GM08714 (cell line): ENCODE measurements around the gene KRTAP12-3.
"Not testable (repeated sequence)": the region's sequence is repeated elsewhere in the genome, so short reads cannot be mapped to it uniquely, and the experiment has no call there.

Source experiments
- H3K4me3 ChIP-seq: fragments of 200-500 bp; sonication (Bioruptor generic); 2 replicates; pipeline ENCODE4 v1.5.1; 2014; ENCODE audit warnings: mild to moderate bottlenecking, low read length, inconsistent platforms
- ZNF274 ChIP-seq: IDR thresholded peaks from 2 replicates; pipeline ENCODE4 v1.6.1; 2012; ENCODE audit warnings: mild to moderate bottlenecking, low read depth, low read length

The KRTAP12-3 gene

DNA sequence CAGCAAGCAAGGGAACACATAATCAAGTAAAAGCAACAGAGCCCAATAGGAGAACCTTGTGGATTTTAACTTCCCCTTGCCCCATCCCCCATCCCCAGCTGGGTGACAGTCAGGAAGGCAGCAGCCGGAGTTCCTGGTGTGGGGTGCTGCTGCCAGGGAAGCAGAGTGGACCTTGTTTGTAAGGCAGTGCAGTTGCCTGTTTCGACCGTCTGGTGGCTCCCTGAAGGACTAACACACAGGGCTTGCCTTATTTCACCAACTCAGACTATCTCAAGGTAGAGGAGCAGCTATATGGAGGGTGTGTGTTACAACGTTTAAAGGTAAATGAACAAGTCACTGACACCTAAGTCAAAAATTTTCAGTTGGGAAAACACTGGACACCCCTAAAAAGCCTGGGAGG lies 39.2 kb upstream of the KRTAP12-3 start:
- H3K4me3 ChIP-seq = no peak overlapping the region
- TF ChIP-seq ZNF274 = no peak

DNA sequence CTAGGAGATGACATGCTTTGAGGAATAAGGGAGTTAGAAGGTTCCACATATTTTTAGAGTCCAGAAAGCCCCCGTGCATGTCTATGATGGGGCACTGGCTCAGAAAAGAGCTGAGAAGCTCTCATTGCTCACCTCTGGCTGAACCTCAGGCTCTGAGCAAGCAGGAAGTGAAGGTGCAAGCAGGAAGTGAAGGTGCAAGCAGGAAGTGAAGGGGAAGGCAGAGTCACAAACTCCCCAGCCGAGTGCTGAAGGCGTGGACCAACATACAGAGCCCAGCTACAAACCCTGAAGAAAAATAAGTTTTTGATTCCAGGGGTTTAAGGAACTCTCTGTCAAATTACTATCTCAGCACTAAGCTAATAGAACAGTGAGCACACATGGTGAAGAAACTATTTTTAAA lies 38.8 kb upstream of the KRTAP12-3 start:
- no peak overlapping the region for H3K4me3 ChIP-seq
- TF ChIP-seq ZNF274 = no peak

DNA sequence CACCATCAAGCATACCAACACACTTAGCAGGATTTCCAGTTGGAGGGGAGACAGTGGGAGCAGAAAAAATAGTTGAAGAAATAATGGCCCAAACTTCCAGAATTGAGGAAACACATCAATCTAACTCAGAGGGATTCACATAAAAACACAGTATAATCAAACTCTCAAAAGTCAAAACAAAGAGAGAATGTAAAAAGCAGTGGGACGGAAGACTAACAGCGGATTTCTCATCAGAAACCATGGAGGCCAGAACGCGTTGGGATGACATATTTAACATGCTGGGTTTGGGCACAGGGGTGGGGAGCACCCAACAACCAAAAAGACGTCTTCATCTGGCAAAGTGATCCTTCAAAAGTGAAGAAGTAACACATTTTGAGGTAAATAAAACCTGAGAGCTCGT lies 37.8 kb upstream of the KRTAP12-3 start:
- H3K4me3 ChIP-seq = no peak overlapping the region
- TF ChIP-seq ZNF274 = no peak

DNA sequence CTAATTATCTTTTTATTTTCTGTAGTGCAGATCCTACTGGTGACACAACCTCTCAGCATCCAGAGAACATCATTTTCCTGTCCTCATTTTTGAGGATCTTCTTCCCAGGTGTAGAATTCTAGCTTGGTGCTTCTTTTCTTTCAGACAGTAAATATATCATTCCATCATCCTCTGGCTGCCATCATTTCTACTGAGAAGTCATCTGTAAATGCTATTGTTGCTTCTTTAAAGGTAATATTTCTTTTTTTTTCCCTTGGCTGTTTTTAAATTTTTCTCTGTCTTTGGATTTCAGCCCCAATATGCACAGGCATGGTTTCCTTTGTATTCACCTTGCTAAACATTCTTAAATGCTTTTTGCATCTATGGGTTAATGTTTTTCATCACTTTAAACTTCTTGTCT lies 34.2 kb upstream of the KRTAP12-3 start:
- H3K4me3 ChIP-seq = no peak overlapping the region
- TF ChIP-seq ZNF274 = no peak

DNA sequence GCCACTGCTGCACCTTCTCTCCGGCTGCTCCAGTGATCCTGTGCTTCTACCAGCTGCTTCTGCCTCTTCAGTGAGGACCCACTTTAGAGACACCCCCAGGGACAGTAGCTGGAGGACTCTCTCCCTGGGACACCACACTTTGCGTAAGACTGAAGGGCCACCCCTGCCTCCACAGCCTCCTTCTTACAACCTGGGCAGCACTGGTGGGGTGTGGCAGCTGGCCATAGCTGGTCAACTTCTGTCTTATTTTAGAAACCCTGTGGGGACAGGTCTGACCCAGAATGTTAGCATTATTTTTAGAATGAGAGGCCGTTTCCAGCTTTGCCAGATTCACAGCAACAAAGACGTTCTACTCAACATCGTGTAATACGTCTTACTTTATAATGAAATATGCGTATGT lies 32.0 kb upstream of the KRTAP12-3 start:
- H3K4me3 ChIP-seq = no peak overlapping the region
- TF ChIP-seq ZNF274 = no peak

DNA sequence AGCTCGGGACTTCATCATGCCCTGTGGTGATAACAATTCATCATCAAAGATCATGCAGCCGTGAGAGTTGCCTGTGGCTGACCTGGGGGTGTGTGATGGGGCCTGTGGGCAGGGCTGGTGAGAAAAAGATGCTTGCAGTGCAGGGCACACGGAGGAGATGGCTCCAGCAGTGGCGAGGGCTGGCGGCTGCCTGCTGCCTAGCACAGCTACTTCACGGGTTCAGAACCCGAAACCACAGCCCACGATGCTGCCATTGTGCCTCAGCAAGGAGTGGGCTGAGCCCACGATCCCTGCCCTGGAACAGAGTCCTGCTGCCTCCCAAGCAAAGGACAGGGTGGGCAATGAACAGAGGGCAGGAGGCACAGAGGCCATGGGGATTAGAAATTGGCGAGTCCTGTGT lies 31.5 kb upstream of the KRTAP12-3 start:
- TF ChIP-seq ZNF274 = no peak
- H3K4me3 ChIP-seq = no peak overlapping the region

DNA sequence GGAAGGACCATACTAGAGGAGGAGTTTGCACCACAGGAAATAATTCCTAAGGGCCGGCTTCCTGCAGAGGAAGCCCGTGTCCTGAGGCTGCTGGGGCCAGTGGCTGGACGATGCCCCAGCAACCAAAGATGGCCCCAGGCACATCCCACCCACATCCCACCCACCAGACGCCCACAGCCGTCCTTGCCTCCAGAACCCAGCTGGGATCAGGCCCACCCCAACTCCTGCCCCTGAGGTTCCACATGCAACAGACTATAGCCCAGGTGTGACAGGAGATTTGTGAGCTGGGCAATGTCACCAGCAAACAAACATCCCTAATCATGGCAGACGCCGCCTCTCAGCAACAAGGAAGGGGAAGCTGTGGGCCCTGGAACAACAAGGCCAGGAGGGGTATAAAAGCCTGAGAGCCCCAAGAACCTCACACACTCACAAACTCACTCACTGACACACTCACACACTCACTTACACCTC lies 31.0 kb upstream of the KRTAP12-3 start, which contains the start of gene KRTAP10-9:
KRTAP10-9 (plus strand) TSS at position 421 of the 471 bp plus-strand sequence. CDS start 79 bp downstream, outside the sequence.
- TF ChIP-seq ZNF274 = no peak
- H3K4me3 ChIP-seq = no peak within 1 kb of the TSS

DNA sequence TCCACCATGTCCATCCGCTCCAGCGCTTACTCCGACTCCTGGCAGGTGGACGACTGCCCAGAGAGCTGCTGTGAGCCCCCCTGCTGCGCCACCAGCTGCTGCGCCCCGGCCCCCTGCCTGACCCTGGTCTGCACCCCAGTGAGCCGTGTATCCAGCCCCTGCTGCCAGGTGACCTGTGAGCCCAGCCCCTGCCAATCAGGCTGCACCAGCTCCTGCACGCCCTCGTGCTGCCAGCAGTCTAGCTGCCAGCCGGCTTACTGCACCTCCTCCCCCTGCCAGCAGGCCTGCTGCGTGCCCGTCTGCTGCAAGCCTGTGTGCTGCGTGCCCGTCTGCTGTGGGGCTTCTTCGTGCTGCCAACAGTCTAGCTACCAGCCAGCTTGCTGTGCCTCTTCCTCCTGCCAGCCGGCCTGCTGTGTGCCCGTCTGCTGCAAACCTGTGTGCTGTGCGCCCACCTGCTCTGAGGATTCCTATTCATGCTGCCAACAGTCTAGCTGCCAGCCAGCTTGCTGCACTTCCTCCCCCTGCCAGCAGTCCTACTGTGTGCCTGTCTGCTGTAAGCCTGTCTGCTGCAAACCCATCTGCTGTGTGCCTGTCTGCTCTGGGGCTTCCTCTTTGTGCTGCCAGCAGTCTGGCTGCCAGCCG lies 30.4 kb upstream of the KRTAP12-3 start:
- not testable (repeated sequence) for H3K4me3 ChIP-seq

DNA sequence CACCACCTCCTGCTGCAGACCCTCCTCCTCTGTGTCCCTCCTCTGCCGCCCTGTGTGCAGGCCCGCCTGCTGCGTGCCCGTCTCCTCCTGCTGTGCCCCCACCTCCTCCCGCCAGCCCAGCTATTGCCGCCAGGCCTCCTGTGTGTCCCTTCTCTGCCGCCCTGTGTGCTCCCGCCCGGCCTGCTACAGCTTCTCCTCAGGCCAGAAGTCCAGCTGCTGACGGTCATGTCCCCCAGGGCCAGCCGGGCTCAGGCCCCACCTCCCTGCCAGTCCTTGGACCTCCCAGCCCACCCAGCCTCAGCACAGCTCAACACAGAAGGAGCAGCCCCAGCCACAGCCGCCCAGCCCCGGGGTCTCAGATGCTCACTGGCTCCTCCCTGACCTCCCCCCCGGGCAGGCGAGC lies 29.9 kb upstream of the KRTAP12-3 start:
- not testable (repeated sequence) for H3K4me3 ChIP-seq

DNA sequence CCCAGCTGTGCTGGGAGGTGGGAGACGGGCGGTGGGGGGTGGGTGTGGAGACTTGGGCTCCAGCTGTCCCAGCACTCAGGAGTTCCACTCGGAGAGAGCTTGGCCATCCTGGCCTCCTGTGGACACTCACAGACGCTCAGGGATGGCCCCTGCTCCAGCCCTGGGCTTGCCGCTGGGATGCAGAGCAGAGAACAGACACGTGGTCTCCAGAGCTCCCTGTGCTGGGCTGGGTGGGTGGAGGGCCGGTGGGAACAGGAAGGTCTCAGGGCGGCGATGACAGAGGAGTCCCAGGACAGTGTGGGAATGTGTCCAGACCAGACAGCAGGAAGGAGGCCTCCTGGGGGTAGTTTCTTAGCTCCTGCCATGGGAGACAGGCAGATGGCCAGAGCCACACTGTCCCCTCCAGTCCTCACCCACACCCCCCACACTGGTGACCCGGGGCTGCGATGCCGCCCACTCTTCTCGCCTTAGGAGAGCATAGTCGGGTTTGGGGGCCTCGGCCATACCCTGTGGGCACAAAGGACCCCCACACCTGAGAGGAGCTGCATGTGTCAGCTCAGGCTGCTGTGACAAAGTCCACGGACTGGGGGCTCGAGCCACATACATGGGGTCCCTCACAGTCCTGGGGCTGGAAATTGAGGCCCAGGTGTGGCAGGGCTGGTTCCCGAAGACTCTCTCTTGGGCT lies 28.9 kb upstream of the KRTAP12-3 start:
- no peak for TF ChIP-seq ZNF274
- no peak overlapping the region for H3K4me3 ChIP-seq

DNA sequence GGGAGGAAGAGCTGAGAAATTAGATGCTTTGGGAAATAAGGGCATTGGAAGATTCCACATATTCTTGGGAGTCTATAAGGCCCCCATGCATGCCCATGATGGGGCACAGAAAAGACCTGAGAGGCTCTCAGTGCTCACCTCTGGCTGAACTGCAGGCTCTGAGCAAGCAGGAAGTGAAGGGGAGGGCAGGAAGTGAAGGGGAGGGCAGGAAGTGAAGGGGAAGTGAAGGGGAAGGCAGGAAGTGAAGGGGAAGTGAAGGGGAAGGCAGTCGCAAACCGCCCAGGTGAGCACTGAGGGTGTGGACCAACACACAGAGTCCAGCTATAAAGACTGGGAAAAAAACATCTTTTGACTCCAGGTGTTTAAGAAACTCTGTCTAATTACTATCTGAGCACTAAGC lies 27.3 kb upstream of the KRTAP12-3 start:
- no peak for TF ChIP-seq ZNF274

DNA sequence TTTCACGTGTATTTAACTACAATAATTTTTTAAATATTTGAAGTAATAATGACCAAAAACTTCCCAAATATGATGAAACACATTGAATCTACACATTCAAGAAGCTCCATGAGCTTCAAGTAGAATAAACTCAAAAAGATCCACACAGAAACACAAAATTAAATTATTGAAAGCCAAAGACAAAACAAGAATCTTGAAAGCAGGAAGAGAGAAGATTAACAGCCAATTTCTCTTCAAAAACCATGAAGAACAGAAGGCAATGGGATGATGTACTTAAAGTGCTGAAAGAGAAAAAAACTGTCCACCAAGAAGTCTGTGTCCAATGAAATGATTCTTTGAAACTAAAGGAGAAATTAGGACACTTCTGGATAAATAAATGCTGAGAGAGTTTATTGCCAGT lies 25.7 kb upstream of the KRTAP12-3 start:
- no peak for TF ChIP-seq ZNF274

More for the DNA sequence above, 27.3 kb upstream of the KRTAP12-3 start:
- no peak overlapping the region for H3K4me3 ChIP-seq

DNA sequence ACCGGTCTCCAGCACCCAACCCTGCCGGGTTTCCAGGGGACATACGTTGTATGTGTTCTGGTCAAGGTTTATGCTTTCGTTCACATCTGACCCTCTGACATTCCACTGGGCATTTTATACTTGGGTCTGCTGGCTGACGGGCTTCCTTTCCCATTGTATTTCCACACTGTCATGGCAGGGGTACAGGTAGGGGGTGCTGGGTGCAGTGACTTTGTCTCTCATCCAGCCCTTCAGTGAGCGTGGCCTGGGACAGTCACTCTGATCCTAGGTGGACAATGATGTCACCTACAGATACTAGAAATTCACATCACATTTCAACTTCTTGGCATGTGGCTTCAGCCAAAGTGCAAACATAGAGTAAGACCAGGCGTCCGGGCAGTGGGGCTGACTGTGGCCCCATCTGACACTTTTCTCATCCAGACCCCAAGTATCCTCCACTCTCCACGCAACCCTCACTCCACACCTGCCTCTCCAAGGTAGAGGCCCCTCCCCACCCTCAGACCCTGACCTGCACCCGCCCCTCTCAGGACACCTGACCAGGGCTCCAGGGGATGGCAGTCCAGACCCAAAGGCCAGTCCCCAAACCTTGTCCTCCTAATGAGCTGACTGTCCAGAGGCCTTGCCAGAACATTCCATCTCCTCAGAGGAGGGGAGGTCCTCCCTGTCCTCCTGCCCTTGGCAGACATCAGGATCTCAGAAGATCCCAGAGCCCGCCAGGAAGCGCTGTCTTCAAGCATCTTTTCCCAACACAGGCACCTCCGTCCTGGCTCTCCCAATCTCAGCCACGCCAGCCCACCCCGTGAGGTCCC lies 21.3 kb upstream of the KRTAP12-3 start:
- H3K4me3 ChIP-seq = no peak overlapping the region

More for the DNA sequence above, 25.7 kb upstream of the KRTAP12-3 start:
- no peak overlapping the region for H3K4me3 ChIP-seq

DNA sequence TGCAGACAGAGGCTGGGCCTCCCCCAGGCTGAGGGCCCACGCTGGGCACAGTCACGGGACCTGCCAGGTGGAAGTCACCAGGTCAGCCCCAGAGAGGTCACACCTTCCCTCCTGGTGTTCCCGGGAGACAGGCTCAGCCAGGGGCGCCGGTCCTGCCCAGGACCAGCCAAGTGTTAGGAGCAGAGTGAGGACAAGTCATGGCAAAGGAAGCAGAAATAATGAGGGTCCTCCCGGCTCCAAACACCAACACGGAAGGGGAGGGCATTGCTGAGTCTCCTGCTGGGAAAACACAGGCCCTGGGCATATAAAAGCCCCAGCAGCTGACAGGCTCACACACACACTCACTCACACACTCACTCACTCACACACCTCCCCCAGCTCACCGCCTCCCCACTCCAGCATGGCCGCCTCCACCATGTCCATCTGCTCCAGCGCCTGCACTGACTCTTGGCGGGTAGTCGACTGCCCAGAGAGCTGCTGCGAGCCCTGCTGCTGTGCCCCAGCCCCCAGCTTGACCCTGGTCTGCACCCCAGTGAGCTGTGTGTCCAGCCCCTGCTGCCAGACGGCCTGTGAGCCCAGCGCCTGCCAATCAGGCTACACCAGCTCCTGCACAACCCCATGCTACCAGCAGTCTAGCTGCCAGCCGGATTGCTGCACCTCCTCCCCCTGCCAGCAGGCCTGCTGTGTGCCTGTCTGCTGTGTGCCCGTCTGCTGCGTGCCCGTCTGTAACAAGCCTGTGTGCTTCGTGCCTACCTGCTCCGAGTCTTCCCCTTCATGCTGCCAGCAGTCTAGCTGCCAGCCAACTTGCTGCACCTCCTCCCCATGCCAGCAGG lies 20.5 kb upstream of the KRTAP12-3 start, which contains the start of gene KRTAP10-10:
KRTAP10-10 (plus strand) TSS at position 339 of the 833 bp plus-strand sequence; CDS start at position 401, 62 bp downstream.
- no peak for TF ChIP-seq ZNF274
- no peak within 1 kb of the TSS for H3K4me3 ChIP-seq

More for the DNA sequence above, 21.3 kb upstream of the KRTAP12-3 start:
- no peak for TF ChIP-seq ZNF274

DNA sequence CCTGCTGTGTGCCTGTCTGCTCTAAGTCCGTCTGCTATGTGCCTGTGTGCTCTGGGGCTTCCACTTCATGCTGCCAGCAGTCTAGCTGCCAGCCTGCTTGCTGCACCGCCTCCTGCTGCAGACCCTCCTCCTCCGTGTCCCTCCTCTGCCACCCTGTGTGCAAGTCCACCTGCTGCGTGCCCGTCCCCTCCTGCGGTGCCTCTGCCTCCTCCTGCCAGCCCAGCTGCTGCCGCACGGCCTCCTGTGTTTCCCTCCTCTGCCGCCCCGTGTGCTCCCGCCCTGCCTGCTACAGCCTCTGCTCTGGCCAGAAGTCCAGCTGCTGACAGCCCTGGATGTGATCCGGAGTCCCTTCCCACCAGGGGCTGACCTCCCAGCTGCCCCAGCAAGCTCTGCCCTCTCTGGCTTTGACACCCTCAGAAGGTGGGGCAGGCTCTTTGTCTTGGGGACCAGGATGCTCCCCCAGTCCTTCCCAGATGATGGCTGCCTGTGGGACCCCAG lies 19.8 kb upstream of the KRTAP12-3 start:
- not testable (repeated sequence) for H3K4me3 ChIP-seq

DNA sequence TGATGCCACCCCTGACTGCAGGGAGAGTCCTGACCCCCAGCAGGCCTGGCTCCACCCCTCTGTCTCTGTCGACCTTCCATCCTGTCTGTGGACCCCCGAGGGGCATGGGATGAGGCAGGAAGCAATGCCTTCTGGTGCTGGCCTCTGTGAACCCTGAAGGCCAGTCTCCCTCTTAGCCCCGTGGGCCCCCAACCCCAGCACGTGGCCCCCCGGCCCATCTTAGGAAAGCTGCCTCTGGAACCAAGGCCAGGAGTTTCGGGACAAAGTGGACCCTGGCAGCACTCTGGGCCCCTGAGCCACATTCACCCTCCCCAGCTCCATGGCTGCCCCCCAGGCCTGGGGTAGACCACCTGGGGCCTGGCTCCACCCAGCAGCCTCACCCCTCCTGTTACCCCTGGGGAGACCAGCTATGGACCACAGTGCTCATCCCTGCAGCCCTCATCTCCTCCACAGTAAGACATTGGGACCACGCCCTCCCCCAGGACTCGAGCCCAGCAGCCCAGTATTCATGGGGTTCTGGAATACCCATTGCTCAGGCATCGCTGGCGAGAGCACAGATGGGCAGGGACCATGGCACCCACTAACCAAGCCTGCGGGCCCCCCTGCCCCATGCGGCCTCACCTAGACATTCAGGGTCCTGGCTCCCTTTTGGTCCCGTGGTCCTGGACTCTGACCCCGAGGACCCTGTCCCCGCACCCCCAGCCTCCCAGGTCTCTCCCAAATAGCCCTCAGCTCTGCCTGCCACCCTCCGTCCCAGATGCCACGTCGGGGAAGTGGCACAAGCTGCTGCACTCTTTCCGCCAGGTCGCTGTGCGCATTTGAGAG lies 19.0 kb upstream of the KRTAP12-3 start:
- H3K4me3 ChIP-seq = not testable (repeated sequence)
